Peyer's patch (tissue), 4 donors: ENCODE measurements around the gene GOT2.

Experiments
- CTCF ChIP-seq, 6 experiments: fragments of 450-650 bp in 4 of 6; fragments of 200-600 bp in 2 of 6; sonication (generic) in 1 of 6; IDR thresholded peaks; one replicate each; pipeline ENCODE4 v1.5.1; 2017 to 2019; ENCODE audit warnings: antibody characterized with exemption in 6 of 6, mild to moderate bottlenecking in 3 of 6, moderate library complexity in 1 of 6
- POLR2A ChIP-seq, 2 donors: fragments of 450-650 bp; IDR thresholded peaks; one replicate each; pipeline ENCODE4 v1.5.1; 2017; ENCODE audit warnings: antibody characterized with exemption in 2 of 2, mild to moderate bottlenecking in 2 of 2, moderate library complexity in 2 of 2

- TF ChIP-seq CTCF (IDR thresholded peaks at IDR 0.05) (no peak), POLR2A (IDR thresholded peaks at IDR 0.05) (no peak)
Observed at GRCh38 chr16:58699151-58699550, 35.0 kb downstream of the GOT2 start.
